K562 (cell line): ENCODE data around the gene TAF10. TPM values are rescaled to one million over a fixed set of nuclear protein-coding genes. Genes with fewer than 3 reads are reported as not detected.
A peak's percentile ranks its signal among the peaks of the same experiment; 100 is the strongest.

Experiments used
- ARID1B ChIP-seq: fragments of 450-650 bp; IDR thresholded peaks from 2 replicates; pipeline ENCODE4 v1.6.1; 2016; ENCODE audit warnings: antibody characterized with exemption, mild to moderate bottlenecking, inconsistent platforms
- ATF6 ChIP-seq: sonication (generic); formaldehyde crosslinking; IDR thresholded peaks from 2 replicates; pipeline ENCODE4 v1.4.0; 2020; ENCODE audit warnings: mild to moderate bottlenecking, missing genetic modification reagents
- CBFB ChIP-seq: sonication (generic); formaldehyde crosslinking; IDR thresholded peaks from 2 replicates; pipeline ENCODE4 v1.4.0; 2020; ENCODE audit warnings: mild to moderate bottlenecking, missing genetic modification reagents
- CEBPB ChIP-seq: fragments of 450-650 bp; IDR thresholded peaks from 2 replicates; pipeline ENCODE4 v1.6.1; 2016; ENCODE audit warnings: missing genetic modification characterization, missing compliant biosample characterization
- CXXC5 ChIP-seq: fragments of 250-450 bp; sonication (Bioruptor Pico); IDR thresholded peaks from 2 replicates; pipeline ENCODE4 v1.8.0; 2022; ENCODE audit warnings: inconsistent platforms, mild to moderate bottlenecking, moderate library complexity
- E2F6 ChIP-seq, 2 experiments: IDR thresholded peaks; 2 replicates each; pipeline ENCODE4 v1.6.1; 2011; ENCODE audit warnings: borderline replicate concordance in 1 of 2, control low read depth in 1 of 2, low read depth in 1 of 2, low read length in 1 of 2, mild to moderate bottlenecking in 1 of 2, mixed read lengths in 1 of 2, moderate library complexity in 1 of 2; ENCODE audit not compliant: insufficient read depth in 1 of 2, insufficient read length in 1 of 2, poor library complexity in 1 of 2, severe bottlenecking in 1 of 2; ENCODE audit errors: extremely low read depth in 1 of 2
- EP300 ChIP-seq: IDR thresholded peaks from 2 replicates; pipeline ENCODE4 v1.6.1; 2012; ENCODE audit warnings: low read length, improper control_type of control experiment
- MCM7 ChIP-seq, 2 experiments: fragments of 450-650 bp; IDR thresholded peaks; 2 replicates each; pipeline ENCODE4 v1.6.1; 2016 to 2018
- NELFE ChIP-seq: IDR thresholded peaks from 2 replicates; pipeline ENCODE4 v1.6.1; 2011; ENCODE audit warnings: mild to moderate bottlenecking; ENCODE audit not compliant: insufficient read depth, insufficient read length
- NR4A1 ChIP-seq, 2 experiments: fragments of 250-450 bp in 1 of 2; fragments of 450-650 bp in 1 of 2; sonication (Bioruptor Pico) in 1 of 2; IDR thresholded peaks; 2 replicates each; pipeline versions ENCODE4 v1.4.0 to v1.6.1; 2016 to 2020; ENCODE audit warnings: mild to moderate bottlenecking in 2 of 2, missing compliant biosample characterization in 1 of 2, missing genetic modification characterization in 1 of 2, moderate library complexity in 1 of 2
- RBM22 ChIP-seq: fragments of 200-400 bp; formaldehyde crosslinking; IDR thresholded peaks from 2 replicates; pipeline ENCODE4 v1.6.1; 2018; ENCODE audit warnings: low read length, low read depth; ENCODE audit not compliant: poor library complexity, severe bottlenecking
- TAF1 ChIP-seq: IDR thresholded peaks from 2 replicates; pipeline ENCODE4 v1.6.1; 2011; ENCODE audit warnings: mild to moderate bottlenecking, low read length, moderate library complexity; ENCODE audit not compliant: insufficient read depth, control insufficient read depth, severe bottlenecking; ENCODE audit errors: extremely low read depth
- TEAD1 ChIP-seq, 2 experiments: fragments of 450-650 bp in 1 of 2; sonication (generic) in 1 of 2; formaldehyde crosslinking; IDR thresholded peaks; 2 replicates each; pipeline versions ENCODE4 v1.4.0 to v1.8.0; 2020 to 2022; ENCODE audit warnings: mild to moderate bottlenecking in 2 of 2, missing genetic modification reagents in 1 of 2
- TRIM24 ChIP-seq, 2 experiments: fragments of 450-650 bp; IDR thresholded peaks; 2 replicates each; pipeline ENCODE4 v1.6.1; 2016
- ZNF318 ChIP-seq, 2 experiments: fragments of 450-650 bp; IDR thresholded peaks; 2 replicates each; pipeline ENCODE4 v1.6.1; 2016; ENCODE audit warnings: mild to moderate bottlenecking in 2 of 2, borderline replicate concordance in 1 of 2, low read depth in 1 of 2, moderate library complexity in 1 of 2
- polyA plus RNA-seq, 8 experiments: library from polyadenylated mRNA; depleted of rRNA in 4 of 8; stranded (reverse) in 5 of 8; unstranded in 3 of 8; fragments of >200 nt; fragmentation: Nextera tagmentation in 2 of 8; fragmentation: Illumina TruSeq in 1 of 8; extraction: Ambion mirVana in 2 of 8; extraction: Trizol in 1 of 8; gene quantifications; 2 replicates each; pipeline versions ENCODE4 v1.2.1 to v1.2.3, GENCODE V29; 2011 to 2014; ENCODE audit warnings: inconsistent platforms in 1 of 8, missing spikeins in 1 of 8
- total RNA-seq, 7 experiments: library from RNA; depleted of rRNA in 6 of 7; stranded (reverse); fragments of >200 nt in 6 of 7; fragmentation: Illumina TruSeq in 2 of 7; extraction: Trizol in 2 of 7; gene quantifications; 2 replicates each; pipeline versions ENCODE4 v1.2.1 to v1.2.3, GENCODE V29; 2011 to 2021; ENCODE audit warnings: low replicate concordance in 1 of 7

The TAF10 gene
- total and polyA plus RNA-seq, 9 of the 15 experiments (the other 6 are each of a cell fraction or from before 2014, with no cell fraction given) = 19.5 to 197 (median 121) TPM

GRCh38 chr11:6619004-6619745, 7.2 kb upstream of the TAF10 start, which contains the start of gene TPP1 (continued):
- TF ChIP-seq NR4A1 (CRISPR knock-in tag; IDR thresholded peaks at IDR 0.05) (0 out of 2 replicates have a peak, but pooled peaks have one; percentile 44), NR4A1 (tag; IDR thresholded peaks at IDR 0.05) (no peak), ZNF318 (IDR thresholded peaks at IDR 0.05; ENCODE audit: borderline replicate concordance in 1 of 2, low read depth in 1 of 2) (no peak), ARID1B (no peak), E2F6 (IDR thresholded peaks at IDR 0.05; ENCODE audit: borderline replicate concordance in 1 of 2, extremely low read depth in 1 of 2, insufficient read depth in 1 of 2, insufficient read length in 1 of 2, low read depth in 1 of 2, low read length in 1 of 2, poor library complexity in 1 of 2, severe bottlenecking in 1 of 2) (peak in 1 of 2 experiments; percentile 44), CBFB (CRISPR knock-in tag) (0 out of 2 replicates have a peak, but pooled peaks have one; percentile 4), EP300 (no peak; the same call in 1 of the 2 replicates), TRIM24 (IDR thresholded peaks at IDR 0.05) (no peak), CEBPB (tag) (no peak), MCM7 (IDR thresholded peaks at IDR 0.05) (no peak), RBM22 (no peak), NELFE (no peak), CXXC5 (CRISPR knock-in tag) (no peak), ATF6 (CRISPR knock-in tag) (no peak), TAF1 (peak; percentile 35), TEAD1 (CRISPR knock-in tag; IDR thresholded peaks at IDR 0.05) (no peak)
